Measurements from ENCODE around the gene MEX3D.

MEX3D gene

DNA sequence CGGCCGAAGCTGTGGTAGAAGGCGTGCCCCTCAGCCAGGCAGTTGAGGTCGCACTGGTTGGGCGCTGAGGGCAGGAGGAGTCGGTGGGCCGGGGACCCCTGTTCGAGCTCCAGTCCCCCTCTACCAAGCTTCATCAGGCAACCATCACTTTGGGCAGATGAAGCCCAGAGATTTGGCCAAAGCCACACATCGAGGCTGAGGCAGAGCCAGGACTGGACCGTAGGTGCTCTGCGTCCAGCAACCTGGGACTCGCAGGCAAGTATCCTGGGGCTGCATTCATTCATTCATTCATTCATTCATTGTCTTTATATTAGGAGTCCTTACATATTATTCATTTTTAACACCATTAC, 59.6 kb downstream of the MEX3D start:
- Histone ChIP-seq H3K9me2 (ENCODE audit: low read depth, low read length) (no peaks in the 10 kb centered on the region), H3K79me2 (ENCODE audit: insufficient read depth, low read length) (no peaks in the 10 kb centered on the region), H3K4me2 (ENCODE audit: low read length) (no peak overlapping the region), H3F3A (ENCODE audit: insufficient read depth, low read length) (no peaks in the 10 kb centered on the region), H3K4me3 (ENCODE audit: low read depth, low read length, poor library complexity, severe bottlenecking) (no peak overlapping the region), H3K9me3 (ENCODE audit: low read length) (no peaks in the 10 kb centered on the region), H2AFZ (ENCODE audit: low read length) (no peak overlapping the region), H3K4me1 (ENCODE audit: insufficient read depth, low read length, severe bottlenecking) (no peaks in the 10 kb centered on the region), H3K27me3 (ENCODE audit: insufficient read depth, low read length) (peaks cover 5% of the 10 kb centered on the region), H3K36me3 (ENCODE audit: insufficient read depth, low read length) (no peaks in the 10 kb centered on the region), H4K20me1 (ENCODE audit: insufficient read depth, low read length) (no peaks in the 10 kb centered on the region), H3K9ac (ENCODE audit: low read length) (no peak overlapping the region), H3K27ac (ENCODE audit: low read depth, low read length, poor library complexity, severe bottlenecking) (no peak overlapping the region)
- TF ChIP-seq CTCF (IDR thresholded peaks at IDR 0.05; ENCODE audit: low read length) (no peak), EZH2 (IDR thresholded peaks at IDR 0.05; ENCODE audit: borderline replicate concordance, low read length) (no peak)

- H3K79me2 ChIP-seq (ENCODE audit: insufficient read depth, low read length): no peaks in the 10 kb centered on the region
- peaks cover 5% of the 10 kb centered on the region for H3K27me3 ChIP-seq (ENCODE audit: insufficient read depth, low read length)
- H3K4me3 ChIP-seq (ENCODE audit: low read depth, low read length, poor library complexity, severe bottlenecking): no peak overlapping the region
- H3K9me3 ChIP-seq (ENCODE audit: low read length): no peaks in the 10 kb centered on the region
- H3K9ac ChIP-seq (ENCODE audit: low read length): no peak overlapping the region
- H3K4me2 ChIP-seq (ENCODE audit: low read length): no peak overlapping the region
- H4K20me1 ChIP-seq (ENCODE audit: insufficient read depth, low read length): no peaks in the 10 kb centered on the region
- TF ChIP-seq CTCF (IDR thresholded peaks at IDR 0.05; ENCODE audit: low read length): no peak
- no peak for TF ChIP-seq EZH2 (IDR thresholded peaks at IDR 0.05; ENCODE audit: borderline replicate concordance, low read length)
- H3K9me2 ChIP-seq (ENCODE audit: low read depth, low read length): no peaks in the 10 kb centered on the region
- no peaks in the 10 kb centered on the region for H3K4me1 ChIP-seq (ENCODE audit: insufficient read depth, low read length, severe bottlenecking)
- H3K27ac ChIP-seq (ENCODE audit: low read depth, low read length, poor library complexity, severe bottlenecking): no peak overlapping the region
- no peaks in the 10 kb centered on the region for H3F3A ChIP-seq (ENCODE audit: insufficient read depth, low read length)
- no peak overlapping the region for H2AFZ ChIP-seq (ENCODE audit: low read length)
- no peaks in the 10 kb centered on the region for H3K36me3 ChIP-seq (ENCODE audit: insufficient read depth, low read length)
Measured at GRCh38 chr19:1507763-1508506, 60.2 kb downstream of the MEX3D start.

- Histone ChIP-seq H3K4me1 (ENCODE audit: insufficient read depth, low read length, severe bottlenecking) (no peaks in the 10 kb centered on the region), H3K27me3 (ENCODE audit: insufficient read depth, low read length) (peaks cover 5% of the 10 kb centered on the region), H3F3A (ENCODE audit: insufficient read depth, low read length) (no peaks in the 10 kb centered on the region), H3K79me2 (ENCODE audit: insufficient read depth, low read length) (no peaks in the 10 kb centered on the region), H3K36me3 (ENCODE audit: insufficient read depth, low read length) (no peaks in the 10 kb centered on the region), H3K9me2 (ENCODE audit: low read depth, low read length) (no peaks in the 10 kb centered on the region), H3K9me3 (ENCODE audit: low read length) (no peaks in the 10 kb centered on the region), H3K4me3 (ENCODE audit: low read depth, low read length, poor library complexity, severe bottlenecking) (no peak overlapping the region), H3K9ac (ENCODE audit: low read length) (no peak overlapping the region), H3K27ac (ENCODE audit: low read depth, low read length, poor library complexity, severe bottlenecking) (no peak overlapping the region), H4K20me1 (ENCODE audit: insufficient read depth, low read length) (no peaks in the 10 kb centered on the region), H2AFZ (ENCODE audit: low read length) (no peak overlapping the region), H3K4me2 (ENCODE audit: low read length) (no peak overlapping the region)
- TF ChIP-seq CTCF (IDR thresholded peaks at IDR 0.05; ENCODE audit: low read length) (no peak), EZH2 (IDR thresholded peaks at IDR 0.05; ENCODE audit: borderline replicate concordance, low read length) (no peak)
Measured at GRCh38 chr19:1507192-1507660, 60.9 kb downstream of the MEX3D start.

Data from OCI-LY1 (cell line).